Activated B cell treated with CpG ODN at 0.5 μM for 24 hours (primary cell): ENCODE data around the gene ASTN1. TPM values are rescaled to one million over a fixed set of nuclear protein-coding genes. Genes with fewer than 3 reads are reported as not detected.

Source experiments
- ATAC-seq: fragments of 200-7000 bp; cut with Tn5 transposase; one replicate; pipeline ENCODE4 v1.10.0; 2021; ENCODE audit warnings: low read depth, mild to moderate bottlenecking, moderate library complexity
- CTCF ChIA-PET: fragments of 350-600 bp; sonication (Branson Sonifier 250); formaldehyde crosslinking; loops from one replicate; lab custom pipeline; 2021; ENCODE audit warnings: antibody characterized with exemption; lab: Charles Lee
- POLR2A ChIA-PET: fragments of 350-600 bp; sonication (Branson Sonifier 250); formaldehyde crosslinking; loops from one replicate; lab custom pipeline; 2021; ENCODE audit warnings: antibody characterized with exemption; lab: Charles Lee
- DNase-seq: peaks from one replicate; pipeline ENCODE4 v3.0.0; 2022
- H3K27ac Mint-ChIP-seq: one replicate; pipeline ENCODE4 v1.8.0; 2020; ENCODE audit warnings: mixed read lengths
- H3K27me3 Mint-ChIP-seq: one replicate; pipeline ENCODE4 v1.8.0; 2021; ENCODE audit warnings: mixed read lengths
- H3K36me3 Mint-ChIP-seq: one replicate; pipeline ENCODE4 v1.8.0; 2021; ENCODE audit warnings: low read depth, mixed read lengths
- H3K4me1 Mint-ChIP-seq: one replicate; pipeline ENCODE4 v1.8.0; 2021; ENCODE audit warnings: mixed read lengths
- H3K4me3 Mint-ChIP-seq: one replicate; pipeline ENCODE4 v1.8.0; 2020; ENCODE audit warnings: mild to moderate bottlenecking, mixed read lengths
- H3K9me3 Mint-ChIP-seq: one replicate; pipeline ENCODE4 v1.8.0; 2020; ENCODE audit warnings: mixed read lengths
- CTCF ChIP-seq: fragments of 200-600 bp; IDR thresholded peaks from one replicate; pipeline ENCODE4 v1.8.0; 2022; ENCODE audit warnings: antibody characterized with exemption, mild to moderate bottlenecking
- intact Hi-C: fragments of 100-400 bp; cut with micrococcal nuclease; formaldehyde crosslinking; loops from one replicate; pipeline ENCODE4 v1.15.1; 2024
- total RNA-seq: library from RNA; stranded (reverse); gene quantifications from 2 replicates; pipeline ENCODE4 v1.2.3, GENCODE V29; 2022

ASTN1 gene
- total RNA-seq, 1 donor from 2014 or later: not detected

DNA sequence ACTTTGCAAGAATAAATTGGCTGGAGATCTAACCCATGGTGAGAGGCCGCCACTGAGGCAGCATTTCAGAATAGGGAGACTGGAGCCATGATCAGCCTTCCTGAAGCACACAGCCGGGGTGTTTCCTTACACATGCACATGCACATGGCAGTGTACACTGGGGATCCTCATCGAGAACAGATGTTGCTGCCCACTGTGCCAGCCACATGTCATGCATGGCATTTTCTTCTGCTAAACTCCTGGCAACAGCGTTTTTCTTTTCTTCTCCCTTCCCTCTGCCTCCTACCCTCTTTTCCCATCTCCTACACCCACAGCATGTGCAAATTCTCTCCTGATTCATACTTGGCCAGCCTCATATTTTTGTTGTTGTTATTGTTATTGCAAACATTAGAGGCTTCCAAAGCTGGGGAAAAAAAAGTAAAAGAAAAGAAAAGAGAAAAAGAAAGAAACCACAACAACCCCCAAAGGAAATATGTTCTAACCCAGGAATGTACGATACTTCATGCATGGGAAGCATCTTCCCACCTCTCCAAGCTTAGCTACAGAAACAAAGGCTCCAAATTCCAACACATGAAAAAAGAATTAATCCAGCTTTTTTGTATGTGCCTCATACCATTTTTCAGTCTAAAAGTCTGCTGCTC is 344.0 kb downstream of the ASTN1 start:
- ChIA-PET POLR2A (no interaction called here), CTCF (no interaction called here)
- no peak for TF ChIP-seq CTCF
- Mint-ChIP-seq H3K9me3 (no peaks in the 10 kb centered on the region), H3K4me1 (no peaks in the 10 kb centered on the region), H3K4me3 (no peak overlapping the region), H3K27ac (no peak overlapping the region), H3K36me3 (no peaks in the 10 kb centered on the region), H3K27me3 (no peaks in the 10 kb centered on the region)
- ATAC-seq (no peak), DNase-seq (no peak)
- intact Hi-C loops: no loop called here

- TF ChIP-seq CTCF: no peak
- H3K4me1 Mint-ChIP-seq: no peaks in the 10 kb centered on the region
- no peaks in the 10 kb centered on the region for H3K9me3 Mint-ChIP-seq
- intact Hi-C loops: no loop called here
- no peak for ATAC-seq
- no peaks in the 10 kb centered on the region for H3K27me3 Mint-ChIP-seq
- no peak overlapping the region for H3K4me3 Mint-ChIP-seq
- ChIA-PET POLR2A (no interaction called here), CTCF (no interaction called here)
- H3K27ac Mint-ChIP-seq: no peak overlapping the region
- no peaks in the 10 kb centered on the region for H3K36me3 Mint-ChIP-seq
- no peak for DNase-seq
Measured at GRCh38 chr1:176816232-176816631, 348.3 kb downstream of the ASTN1 start.

DNA sequence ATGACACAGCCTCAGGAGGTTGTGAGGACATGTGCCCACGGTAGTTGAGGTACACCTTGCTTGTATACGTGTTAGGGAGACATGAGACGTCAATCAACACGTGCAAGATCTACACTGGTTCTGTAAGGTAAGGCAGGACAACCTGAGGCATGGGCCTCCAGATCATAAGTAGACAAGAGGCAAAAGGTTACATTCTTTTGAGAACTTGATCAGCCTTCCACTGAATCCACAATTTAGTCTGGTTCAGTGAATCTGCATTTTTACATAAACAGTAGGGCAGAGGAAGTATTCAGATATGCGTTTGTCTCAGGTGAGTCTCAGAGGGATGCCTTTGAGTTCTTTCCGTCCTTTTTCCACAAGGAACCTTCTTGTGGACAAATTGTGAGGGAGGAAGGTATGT is 348.9 kb downstream of the ASTN1 start:
- Mint-ChIP-seq H3K4me3 (no peak overlapping the region), H3K27ac (no peak overlapping the region), H3K36me3 (no peaks in the 10 kb centered on the region), H3K4me1 (no peaks in the 10 kb centered on the region), H3K27me3 (no peaks in the 10 kb centered on the region), H3K9me3 (no peaks in the 10 kb centered on the region)
- DNase-seq: no peak
- ATAC-seq: no peak
- intact Hi-C loops: no loop called here
- ChIA-PET CTCF (no interaction called here), POLR2A (no interaction called here)
- TF ChIP-seq CTCF: no peak

DNA sequence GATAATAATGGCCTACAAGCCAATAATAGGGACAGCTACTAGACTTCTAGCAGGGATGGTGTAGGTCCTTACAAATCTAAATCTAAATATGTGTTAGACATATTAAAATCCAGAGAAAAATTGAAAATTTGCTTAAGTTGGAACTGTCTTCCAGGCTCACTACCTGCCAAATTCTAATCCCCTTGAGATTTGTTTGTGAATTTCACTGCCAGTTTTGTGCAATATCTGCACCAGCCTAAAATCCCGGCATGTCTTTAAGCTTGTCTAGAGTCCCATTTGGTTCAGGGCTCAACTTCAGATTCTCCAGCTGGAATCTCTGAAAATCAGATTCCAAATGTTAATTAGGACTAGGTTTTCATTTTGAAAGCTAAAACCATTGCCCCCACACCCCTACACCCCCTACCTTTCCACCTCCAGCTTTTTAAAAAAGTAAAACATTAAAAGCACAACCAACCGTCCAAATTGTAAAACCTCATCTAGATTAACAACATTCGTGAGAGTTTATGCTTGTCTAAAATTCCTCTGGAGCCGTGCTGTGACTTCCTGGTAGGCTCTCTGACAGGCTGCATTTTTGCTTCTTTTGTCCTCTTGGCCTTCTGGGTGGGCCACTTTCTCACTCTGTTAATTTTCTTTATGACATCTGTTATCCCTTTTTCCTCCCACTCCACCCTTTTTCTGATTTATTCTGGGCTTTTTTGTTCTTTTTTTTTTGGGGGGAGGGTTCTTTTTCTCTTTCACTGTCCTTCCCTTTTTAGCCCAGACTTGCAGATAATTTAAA is 352.8 kb downstream of the ASTN1 start:
- CTCF ChIA-PET: no interaction called here
- intact Hi-C loops: no loop called here
- no peaks in the 10 kb centered on the region for H3K27me3 Mint-ChIP-seq
- TF ChIP-seq CTCF: no peak
- no peaks in the 10 kb centered on the region for H3K9me3 Mint-ChIP-seq
- no peak overlapping the region for H3K4me3 Mint-ChIP-seq
- POLR2A ChIA-PET: no interaction called here
- H3K4me1 Mint-ChIP-seq: no peaks in the 10 kb centered on the region
- DNase-seq (no peak), ATAC-seq (no peak)
- H3K36me3 Mint-ChIP-seq: no peaks in the 10 kb centered on the region
- H3K27ac Mint-ChIP-seq: no peak overlapping the region

DNA sequence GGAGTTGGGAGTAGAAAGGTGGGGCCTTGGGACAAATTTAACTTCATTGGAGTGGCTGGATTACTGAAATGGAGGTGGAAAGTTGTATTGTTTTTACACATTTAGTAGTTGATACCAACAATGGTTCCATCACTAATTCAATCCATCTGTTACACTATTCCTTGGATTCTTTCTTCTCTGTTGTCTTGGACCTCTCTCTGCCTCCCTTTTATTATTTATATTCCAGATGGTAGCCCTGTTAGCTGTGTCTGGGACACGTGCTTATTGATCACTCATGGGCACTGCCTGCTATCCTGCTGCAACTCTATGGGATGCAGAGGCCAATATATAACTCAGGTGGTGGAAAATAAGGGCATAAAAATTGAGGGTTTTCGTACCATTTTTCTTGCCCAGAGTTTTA is 355.2 kb downstream of the ASTN1 start:
- H3K27me3 Mint-ChIP-seq: no peaks in the 10 kb centered on the region
- ATAC-seq (no peak), DNase-seq (no peak)
- no peak overlapping the region for H3K4me3 Mint-ChIP-seq
- intact Hi-C loops: no loop called here
- H3K9me3 Mint-ChIP-seq: no peaks in the 10 kb centered on the region
- ChIA-PET POLR2A (no interaction called here), CTCF (no interaction called here)
- no peaks in the 10 kb centered on the region for H3K4me1 Mint-ChIP-seq
- no peak overlapping the region for H3K27ac Mint-ChIP-seq
- no peak for TF ChIP-seq CTCF
- no peaks in the 10 kb centered on the region for H3K36me3 Mint-ChIP-seq

Other genes with a start within 250 kb of the ASTN1 start
- not detected in 2 replicates for gene BRINP2, start 6.2 kb upstream of the ASTN1 start, total RNA-seq